HK-2 (cell line): Measurements from ENCODE around the gene GNG7.
"Not testable (repeated sequence)": the region's sequence is repeated elsewhere in the genome, so short reads cannot be mapped to it uniquely, and the experiment has no call there.

Source experiments
- DNase-seq: peaks from one replicate; pipeline ENCODE4 v3.0.0-alpha.2; 2018; ENCODE audit not compliant: unreplicated experiment

GNG7 gene

GRCh38 chr19:2622371-2622961 is 80.0 kb downstream of the GNG7 start:
- not testable (repeated sequence) for DNase-seq

GRCh38 chr19:2619076-2619475 is 83.4 kb downstream of the GNG7 start:
- DNase-seq = no peak

- peak; percentile 66 for DNase-seq
These were observed 83.9 kb downstream of the GNG7 start for GRCh38 chr19:2618611-2619010.

- DNase-seq = no peak
These were observed 84.9 kb downstream of the GNG7 start for GRCh38 chr19:2617393-2618165.

GRCh38 chr19:2616741-2617392 is 85.6 kb downstream of the GNG7 start:
- DNase-seq = no peak

GRCh38 chr19:2615782-2616181 is 86.7 kb downstream of the GNG7 start:
- no peak for DNase-seq

GRCh38 chr19:2613507-2614295 is 88.8 kb downstream of the GNG7 start:
- DNase-seq = no peak

- no peak for DNase-seq
These were observed 89.8 kb downstream of the GNG7 start for GRCh38 chr19:2612619-2613249.

- no peak for DNase-seq
These were observed 90.7 kb downstream of the GNG7 start for GRCh38 chr19:2611483-2612464.

- DNase-seq = peak; percentile 95
These were observed 91.6 kb downstream of the GNG7 start for GRCh38 chr19:2610637-2611482.

- DNase-seq = no peak
These were observed 92.9 kb downstream of the GNG7 start for GRCh38 chr19:2609389-2610116.

- not testable (repeated sequence) for DNase-seq
These were observed 93.5 kb downstream of the GNG7 start for GRCh38 chr19:2609034-2609388.

- no peak for DNase-seq
These were observed 93.9 kb downstream of the GNG7 start for GRCh38 chr19:2608602-2608922.

GRCh38 chr19:2607712-2608601 is 94.5 kb downstream of the GNG7 start:
- no peak for DNase-seq

GRCh38 chr19:2606774-2607173 is 95.7 kb downstream of the GNG7 start:
- not testable (repeated sequence) for DNase-seq

- peak; percentile 29 for DNase-seq
These were observed 96.6 kb downstream of the GNG7 start for GRCh38 chr19:2605889-2606288.

GRCh38 chr19:2604747-2605329 is 97.7 kb downstream of the GNG7 start:
- DNase-seq = no peak

GRCh38 chr19:2603334-2603733 is 99.2 kb downstream of the GNG7 start:
- DNase-seq = no peak
